CMK (cell line): ENCODE results near the gene GNG7.
"Not testable (repeated sequence)": the region's sequence is repeated elsewhere in the genome, so short reads cannot be mapped to it uniquely, and the experiment has no call there.

Source experiments
- DNase-seq: peaks from one replicate; pipeline ENCODE4 v3.0.0-alpha.2; 2010; ENCODE audit warnings: low read depth

GNG7 gene

DNA sequence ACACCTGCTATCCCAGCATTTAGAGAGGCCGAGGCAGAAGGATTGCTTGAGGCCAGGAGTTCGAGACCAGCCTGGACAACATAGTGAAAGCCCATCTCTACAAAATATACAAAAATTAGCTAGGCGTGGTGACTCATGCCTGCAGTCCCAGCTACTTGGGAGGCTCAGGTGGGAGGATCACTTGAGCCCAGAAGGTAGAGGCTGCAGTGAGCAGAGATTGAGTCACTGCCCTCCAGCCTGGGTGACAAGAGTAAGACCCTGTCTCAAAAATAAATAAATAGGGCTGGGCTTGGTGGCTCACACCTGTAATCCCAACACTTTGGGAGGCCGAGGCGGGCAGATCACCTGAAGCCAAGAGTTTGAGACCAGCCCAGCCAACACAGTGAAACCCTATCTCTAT, 238.8 kb downstream of the GNG7 start:
- not testable (repeated sequence) for DNase-seq

DNA sequence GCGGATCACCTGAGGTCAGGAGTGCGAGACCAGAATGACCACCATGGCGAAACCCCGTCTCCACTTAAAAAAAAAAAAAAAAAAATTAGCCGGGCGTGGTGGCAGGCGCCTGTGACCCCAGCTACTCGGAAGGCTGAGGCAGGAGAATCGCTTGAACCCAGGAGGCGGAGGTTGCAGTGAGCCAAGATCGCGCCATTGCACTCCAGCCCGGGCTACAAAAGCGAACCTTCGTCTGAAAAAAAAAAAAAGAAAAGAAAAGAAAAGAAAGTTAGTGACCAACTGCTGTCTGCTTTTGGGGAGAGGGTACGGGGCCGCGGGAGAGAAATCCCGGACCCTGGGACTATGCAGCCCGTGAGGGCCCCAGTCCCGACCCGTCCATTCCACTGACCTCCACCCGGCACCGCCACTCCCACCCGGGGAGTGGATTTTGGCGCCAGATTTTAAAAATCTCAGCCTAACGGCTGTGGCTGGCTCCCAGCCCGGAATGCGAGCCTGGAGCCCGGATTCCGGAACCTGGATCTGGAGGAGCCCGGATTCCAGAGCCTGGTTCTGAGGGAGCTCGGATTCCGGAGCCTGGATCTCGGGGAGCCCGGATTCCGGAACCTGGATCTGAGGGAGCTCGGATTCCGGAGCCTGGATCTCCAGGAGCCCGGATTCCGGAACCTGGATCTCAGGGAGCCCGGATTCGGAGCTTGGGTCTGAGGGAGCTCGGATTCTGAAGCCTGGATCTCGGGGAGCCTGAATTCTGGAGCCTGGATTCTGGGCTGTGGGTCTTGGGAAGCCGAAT, 239.7 kb downstream of the GNG7 start:
- DNase-seq, result no peak

DNA sequence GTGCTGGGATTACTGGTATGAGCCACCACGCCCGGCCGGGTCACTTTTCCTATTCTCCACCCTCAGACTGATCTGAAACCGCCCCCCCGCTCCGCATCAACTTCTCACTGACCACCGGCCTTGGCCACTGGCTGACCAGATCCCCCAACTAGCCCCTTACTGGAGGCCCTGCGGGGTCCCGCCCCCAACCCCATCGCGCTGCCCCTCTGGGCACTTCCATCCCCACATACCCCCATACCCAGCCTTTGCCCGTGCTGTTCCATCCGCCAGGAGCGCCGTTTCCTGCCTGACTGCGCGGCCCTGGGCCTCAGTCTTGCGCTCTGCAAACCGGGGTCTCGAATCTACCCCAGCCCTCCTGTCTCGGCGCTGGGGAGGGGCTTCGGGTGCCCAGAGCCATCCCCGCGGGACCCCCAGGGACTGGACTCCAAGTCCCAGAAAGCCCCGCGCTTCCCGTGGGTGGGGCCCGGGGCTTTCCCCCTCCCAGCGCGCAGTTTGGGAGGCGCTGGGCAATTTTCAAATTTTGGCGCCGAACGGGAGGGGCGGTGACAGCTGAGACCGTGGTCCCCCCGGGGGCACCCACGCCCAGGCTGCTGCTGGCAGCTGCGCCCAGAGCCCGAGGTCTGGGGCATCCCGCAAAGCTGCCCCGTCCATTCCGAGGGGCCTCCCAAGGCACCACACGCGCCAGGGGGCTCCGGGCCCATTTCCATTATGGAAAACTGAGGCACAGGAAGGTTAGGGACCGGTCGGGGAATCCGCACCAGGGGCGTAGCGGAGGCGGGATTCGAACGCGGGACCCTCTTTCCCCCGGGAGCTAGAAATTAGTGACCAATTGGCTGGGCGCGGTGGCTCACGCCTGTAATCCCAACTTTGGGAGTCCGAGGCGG, 240.5 kb downstream of the GNG7 start:
- no peak for DNase-seq
